DMS53 (cell line): ENCODE results near the gene SF3A1.
A peak's percentile ranks its signal among the peaks of the same experiment; 100 is the strongest.

Source experiments
- DNase-seq: peaks from one replicate; lab custom pipeline; 2025; lab: John Stamatoyannopoulos, UW

Gene SF3A1

GRCh38 chr22:30286813-30287647, 69.7 kb downstream of the SF3A1 start:
- DNase-seq: peak; percentile 64

GRCh38 chr22:30286331-30286730, 70.4 kb downstream of the SF3A1 start:
- DNase-seq: no peak

GRCh38 chr22:30285846-30286200, 70.9 kb downstream of the SF3A1 start:
- DNase-seq: no peak

- no peak for DNase-seq
Measured at GRCh38 chr22:30285176-30285845, 71.4 kb downstream of the SF3A1 start.

- no peak for DNase-seq
Measured at GRCh38 chr22:30284666-30285065, 72.0 kb downstream of the SF3A1 start.

GRCh38 chr22:30284172-30284571, 72.5 kb downstream of the SF3A1 start:
- no peak for DNase-seq

- DNase-seq: no peak
Measured at GRCh38 chr22:30283342-30283741, 73.4 kb downstream of the SF3A1 start.

- no peak for DNase-seq
Measured at GRCh38 chr22:30282616-30283046, 74.1 kb downstream of the SF3A1 start.
